Activated naive CD4-positive, alpha-beta T cell treated with anti-CD3 and anti-CD28 coated beads, Interleukin-2, amount 50 U/mL, for 24 hours (primary cell): ENCODE measurements around the gene NOXA1.
A peak's percentile ranks its signal among the peaks of the same experiment; 100 is the strongest.

Source experiments
- H3K27ac Mint-ChIP-seq: one replicate; pipeline ENCODE4 v1.8.0; 2021; ENCODE audit warnings: mild to moderate bottlenecking, mixed read lengths
- H3K27me3 Mint-ChIP-seq: one replicate; pipeline ENCODE4 v1.8.0; 2021; ENCODE audit warnings: mixed read lengths
- H3K36me3 Mint-ChIP-seq: one replicate; pipeline ENCODE4 v1.8.0; 2021; ENCODE audit warnings: mixed read lengths
- H3K4me1 Mint-ChIP-seq: one replicate; pipeline ENCODE4 v1.8.0; 2021; ENCODE audit warnings: mixed read lengths
- H3K4me3 Mint-ChIP-seq: one replicate; pipeline ENCODE4 v1.8.0; 2021; ENCODE audit warnings: mild to moderate bottlenecking, mixed read lengths
- H3K9me3 Mint-ChIP-seq: one replicate; pipeline ENCODE4 v1.8.0; 2021; ENCODE audit warnings: mixed read lengths

Gene NOXA1

DNA sequence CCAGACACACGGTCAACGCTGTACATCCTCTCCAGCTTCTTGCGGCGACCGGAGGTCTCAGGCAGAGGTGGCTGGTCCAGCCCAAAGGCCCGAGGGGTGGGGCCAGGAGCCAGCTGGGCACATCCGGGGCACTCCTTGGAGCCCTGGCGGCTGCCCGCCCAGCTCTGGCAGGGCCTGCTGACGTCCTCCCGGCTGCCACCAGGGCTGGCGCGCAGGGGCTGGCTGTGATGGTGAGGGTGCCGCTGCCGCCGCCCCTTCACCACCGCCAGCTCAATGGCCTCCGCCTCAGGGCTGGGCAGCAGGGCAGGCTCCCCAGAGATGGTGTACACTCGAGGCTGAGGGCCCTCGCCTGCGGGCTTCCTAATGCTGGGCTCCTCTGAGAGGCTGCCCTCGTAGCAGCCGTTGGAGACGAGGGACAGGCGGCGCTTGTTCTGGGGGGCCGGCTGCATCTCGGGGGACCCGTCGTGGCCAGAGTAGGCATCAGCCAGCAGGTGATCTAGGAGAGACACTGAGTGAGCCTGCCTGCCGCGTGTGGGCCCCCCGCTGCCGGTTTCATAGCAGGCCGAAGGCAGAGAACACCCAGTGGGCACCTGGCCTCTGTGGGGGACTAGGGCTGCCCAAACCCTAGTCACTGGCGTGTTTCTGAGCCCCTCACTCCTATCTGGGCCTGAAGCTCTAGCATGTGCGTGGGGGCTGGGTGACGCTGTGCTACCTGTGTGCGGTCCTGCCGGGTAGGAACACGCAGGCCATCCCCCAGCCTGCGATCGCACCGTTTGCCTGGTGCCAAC lies 34.4 kb downstream of the NOXA1 start:
- Mint-ChIP-seq H3K4me3 (peak overlapping the region; percentile 54), H3K4me1 (peaks cover 36% of the 10 kb centered on the region), H3K27ac (no peak overlapping the region), H3K9me3 (no peaks in the 10 kb centered on the region), H3K36me3 (peaks cover 3% of the 10 kb centered on the region), H3K27me3 (no peaks in the 10 kb centered on the region)

DNA sequence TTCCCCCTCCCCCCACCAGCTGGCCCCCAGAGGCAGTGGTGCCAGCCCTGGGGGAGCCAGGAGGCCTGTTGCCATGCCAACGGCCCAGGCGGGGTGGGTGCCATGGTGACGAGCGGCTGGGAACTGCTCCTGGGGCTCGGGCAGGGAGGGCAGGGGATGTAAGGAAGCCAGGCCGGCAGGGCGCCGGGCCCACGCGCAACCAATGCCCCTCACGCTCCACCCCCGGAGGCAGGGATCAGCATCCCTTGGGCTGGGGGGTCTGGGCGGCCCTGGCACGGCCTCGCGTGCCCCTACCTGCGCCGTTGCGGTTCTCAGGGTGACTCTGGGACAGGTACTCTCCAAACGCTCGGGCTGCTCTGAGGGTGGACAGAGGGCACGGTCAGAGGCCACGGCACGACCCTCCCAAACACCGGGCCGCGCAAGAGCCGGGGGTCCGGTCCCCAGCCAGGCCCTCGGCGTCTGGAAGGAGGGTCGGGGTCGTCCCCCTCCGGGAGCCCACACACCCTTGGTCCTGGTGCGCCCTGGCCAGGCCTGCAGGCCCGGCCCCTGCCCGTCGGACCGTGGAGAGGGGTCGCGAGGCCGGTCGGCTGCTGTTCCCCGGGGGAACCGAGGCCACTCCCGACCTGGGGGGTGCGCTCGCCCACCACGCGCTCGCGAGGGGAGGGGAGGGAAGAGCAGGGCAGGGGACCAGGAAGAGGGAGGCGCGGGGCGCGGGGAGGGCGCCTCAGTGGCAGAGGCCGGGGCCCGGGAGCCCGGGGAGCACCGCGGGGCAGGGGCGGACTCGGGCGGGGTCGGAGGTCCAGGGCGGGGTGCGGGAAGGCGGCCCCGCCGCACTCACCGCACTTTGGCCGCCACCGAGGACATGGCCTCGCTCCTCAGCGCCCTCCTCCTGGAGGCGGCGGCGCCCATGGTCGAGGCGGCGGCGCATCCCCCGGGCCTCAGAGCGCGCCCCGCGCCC lies 35.3 kb downstream of the NOXA1 start:
- Mint-ChIP-seq H3K4me3 (peak overlapping the region; percentile 54), H3K9me3 (no peaks in the 10 kb centered on the region), H3K27me3 (no peaks in the 10 kb centered on the region), H3K27ac (no peak overlapping the region), H3K4me1 (peaks cover 43% of the 10 kb centered on the region), H3K36me3 (peaks cover 3% of the 10 kb centered on the region)

DNA sequence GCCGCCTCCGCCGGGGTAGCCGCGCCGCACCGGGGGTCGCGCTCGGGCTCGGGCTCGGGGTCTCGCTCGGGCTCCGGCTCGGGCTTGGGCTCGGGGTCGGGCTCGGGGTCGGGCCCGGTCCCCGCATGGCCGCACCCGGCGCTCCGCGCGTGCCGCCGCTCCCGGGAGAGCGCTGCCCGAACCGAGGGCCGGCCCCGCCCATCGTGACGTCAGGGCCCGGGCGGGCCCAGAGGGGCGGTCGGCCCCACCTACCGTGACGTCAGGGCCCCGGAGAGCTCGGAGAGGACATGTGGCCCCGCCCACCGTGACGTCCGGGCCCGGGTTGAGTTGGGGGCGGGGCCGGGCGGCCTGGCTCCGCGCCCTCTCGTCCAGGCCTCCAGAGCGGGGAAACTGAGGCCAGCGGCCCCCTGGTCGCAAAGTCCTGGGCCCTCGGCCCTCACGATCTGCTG lies 36.0 kb downstream of the NOXA1 start, which contains the start of gene NSMF:
TSS of gene NSMF (minus strand) at position 183 of the 449 bp plus-strand sequence. CDS start 232 bp downstream, outside the sequence.
- H3K36me3 Mint-ChIP-seq = peaks cover 3% of the 10 kb centered on the region
- H3K27ac Mint-ChIP-seq = no peak within 1 kb of the TSS
- H3K9me3 Mint-ChIP-seq = no peaks in the 10 kb centered on the region
- H3K27me3 Mint-ChIP-seq = no peaks in the 10 kb centered on the region
- H3K4me3 Mint-ChIP-seq = peak within 1 kb of the TSS; percentile 65
- peaks cover 43% of the 10 kb centered on the region for H3K4me1 Mint-ChIP-seq

DNA sequence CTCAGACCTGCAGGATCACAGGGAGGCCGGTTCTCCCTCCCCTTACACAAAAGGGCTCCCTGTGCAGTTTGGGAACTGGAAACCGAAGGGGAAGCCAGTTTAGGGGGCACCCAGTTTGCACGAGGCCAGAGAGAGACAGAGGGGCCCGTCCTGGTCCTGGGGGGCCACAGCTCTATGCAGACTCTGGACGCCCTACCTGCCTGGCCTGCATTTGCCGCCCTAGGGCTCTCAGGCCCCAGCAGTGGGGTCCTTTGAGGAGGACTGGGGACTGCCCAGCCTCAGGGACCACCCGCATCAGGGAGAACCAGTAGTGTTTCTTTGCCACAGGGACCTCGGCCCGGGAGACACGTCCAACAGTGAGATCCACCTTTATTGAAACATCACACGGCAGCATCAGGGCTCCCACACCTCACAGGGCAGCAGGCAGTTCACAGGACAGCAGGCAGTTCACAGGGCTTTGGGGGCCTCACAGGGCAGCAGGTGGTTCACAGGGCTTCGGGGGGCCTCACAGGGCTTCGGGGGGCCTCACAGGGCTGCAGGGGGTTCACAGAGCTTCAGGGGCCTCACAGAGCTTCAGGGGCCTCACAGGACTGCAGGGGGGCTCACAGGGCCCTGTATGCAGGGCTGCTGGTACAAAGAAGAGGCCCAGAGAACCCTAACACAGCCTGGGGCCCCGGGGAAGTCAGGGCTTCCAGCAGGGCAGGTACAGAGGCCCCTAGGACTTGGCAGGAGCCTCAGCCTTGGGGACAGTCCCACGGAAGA lies 36.6 kb downstream of the NOXA1 start:
- no peaks in the 10 kb centered on the region for H3K27me3 Mint-ChIP-seq
- peaks cover 37% of the 10 kb centered on the region for H3K4me1 Mint-ChIP-seq
- peaks cover 3% of the 10 kb centered on the region for H3K36me3 Mint-ChIP-seq
- H3K9me3 Mint-ChIP-seq = no peaks in the 10 kb centered on the region
- no peak overlapping the region for H3K27ac Mint-ChIP-seq
- peak overlapping the region; percentile 65 for H3K4me3 Mint-ChIP-seq

DNA sequence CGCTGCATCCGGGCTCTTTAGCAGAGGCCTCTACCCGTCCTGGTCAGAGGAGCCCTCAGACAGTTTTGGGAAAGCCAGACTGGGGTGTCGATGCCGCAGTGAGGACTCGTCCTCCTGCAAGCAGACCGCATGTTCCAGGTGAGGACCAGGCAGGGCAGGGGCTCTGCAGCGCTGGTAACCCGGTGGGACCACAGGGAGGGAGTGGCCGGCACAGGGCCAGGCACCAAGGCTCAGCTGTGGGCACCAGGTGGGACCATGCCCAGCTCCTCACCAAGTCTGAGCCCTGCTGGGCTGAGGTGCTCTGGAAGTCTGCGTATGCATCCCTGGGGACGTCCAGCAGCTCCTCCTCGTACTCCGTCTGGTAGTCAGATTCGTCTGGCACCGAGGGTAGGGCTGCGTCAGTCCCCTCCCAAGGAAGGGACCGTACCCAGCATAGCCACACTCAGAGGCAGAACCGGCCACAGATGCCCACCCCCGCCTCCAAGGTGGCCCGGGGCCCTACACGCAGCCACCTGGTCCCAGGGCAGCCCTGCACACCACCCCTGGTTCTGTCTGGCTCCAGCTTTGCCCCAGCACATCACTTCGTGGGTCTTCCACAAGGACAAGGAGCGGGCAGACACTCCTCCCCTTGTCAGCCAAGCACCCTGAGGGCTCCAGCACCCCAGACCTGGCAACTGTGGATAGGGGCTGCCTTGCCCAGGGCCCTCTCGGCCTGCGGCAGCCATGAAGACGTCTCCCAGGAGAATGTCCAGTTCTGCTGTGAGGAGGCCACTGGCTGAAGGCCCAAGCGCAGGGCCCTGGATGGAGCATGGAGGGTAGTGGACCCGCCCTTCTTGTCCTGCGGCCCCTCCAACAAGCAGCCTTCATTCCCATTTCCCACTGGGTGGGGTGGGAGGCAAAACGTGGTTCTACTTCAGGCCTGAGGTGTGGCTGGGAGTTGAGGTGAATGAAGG lies 37.4 kb downstream of the NOXA1 start:
- peak overlapping the region; percentile 49 for H3K4me3 Mint-ChIP-seq
- no peaks in the 10 kb centered on the region for H3K27me3 Mint-ChIP-seq
- H3K36me3 Mint-ChIP-seq = peaks cover 3% of the 10 kb centered on the region
- peak overlapping the region; percentile 35 for H3K27ac Mint-ChIP-seq
- peaks cover 35% of the 10 kb centered on the region for H3K4me1 Mint-ChIP-seq
- H3K9me3 Mint-ChIP-seq = no peaks in the 10 kb centered on the region

DNA sequence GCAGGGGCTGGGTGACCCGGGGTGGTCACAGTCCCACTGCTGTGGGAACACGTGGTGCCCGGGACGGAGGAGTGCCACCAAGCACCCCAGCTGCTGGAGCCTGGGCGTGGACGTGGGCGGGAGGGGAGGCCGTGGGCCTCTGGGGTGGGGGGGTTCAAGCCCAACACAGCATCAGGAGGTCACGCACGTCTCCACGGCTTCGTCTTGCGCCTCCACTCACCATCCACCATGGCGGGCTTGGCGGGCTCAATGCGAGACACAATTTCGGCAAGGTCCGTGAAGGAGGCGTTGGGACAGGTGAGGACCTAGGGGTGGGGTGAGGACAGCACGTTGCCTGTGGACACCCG lies 38.1 kb downstream of the NOXA1 start:
- Mint-ChIP-seq H3K36me3 (no peaks in the 10 kb centered on the region), H3K27ac (no peak overlapping the region), H3K4me1 (peaks cover 36% of the 10 kb centered on the region), H3K4me3 (peak overlapping the region; percentile 49), H3K27me3 (no peaks in the 10 kb centered on the region), H3K9me3 (no peaks in the 10 kb centered on the region)

DNA sequence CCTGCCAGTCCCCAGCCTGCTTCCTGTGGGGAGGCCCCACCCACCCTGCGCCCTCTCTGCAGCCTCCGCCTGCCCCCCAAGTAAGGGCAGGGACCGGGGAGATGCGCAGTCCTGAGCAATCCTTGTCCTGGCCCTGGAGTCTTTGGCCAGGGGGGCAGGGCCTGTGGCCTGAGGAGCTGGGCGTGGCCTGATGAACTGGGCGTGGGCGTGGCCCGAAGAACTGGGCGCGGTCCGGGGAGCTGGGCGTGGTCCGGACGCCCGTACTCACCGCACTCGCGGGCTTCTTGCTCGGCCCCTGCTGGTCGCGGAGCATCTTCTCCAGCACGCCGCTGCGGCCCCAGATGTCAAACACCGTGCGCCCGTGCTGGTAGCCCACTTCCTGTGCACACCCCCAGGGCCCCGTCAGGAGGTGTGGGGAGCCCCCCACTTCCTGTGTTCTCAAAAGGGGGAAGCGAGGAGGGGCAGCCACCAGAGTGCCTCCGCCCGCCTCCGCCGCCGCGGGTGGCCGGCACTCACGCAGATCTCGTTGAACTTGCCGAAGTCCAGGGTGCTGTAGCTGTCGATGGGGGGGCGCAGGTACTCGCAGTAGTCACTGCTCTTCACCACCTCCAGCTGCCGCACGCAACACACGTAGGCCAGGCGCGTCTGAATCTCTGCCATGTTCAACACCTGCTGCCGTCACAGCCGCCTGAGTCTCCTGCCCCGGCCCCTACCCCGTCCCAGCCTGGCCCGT lies 38.6 kb downstream of the NOXA1 start:
- H3K4me1 Mint-ChIP-seq = peaks cover 32% of the 10 kb centered on the region
- H3K9me3 Mint-ChIP-seq = no peaks in the 10 kb centered on the region
- peak overlapping the region; percentile 68 for H3K27ac Mint-ChIP-seq
- peak overlapping the region; percentile 79 for H3K4me3 Mint-ChIP-seq
- H3K36me3 Mint-ChIP-seq = no peaks in the 10 kb centered on the region
- H3K27me3 Mint-ChIP-seq = no peaks in the 10 kb centered on the region

DNA sequence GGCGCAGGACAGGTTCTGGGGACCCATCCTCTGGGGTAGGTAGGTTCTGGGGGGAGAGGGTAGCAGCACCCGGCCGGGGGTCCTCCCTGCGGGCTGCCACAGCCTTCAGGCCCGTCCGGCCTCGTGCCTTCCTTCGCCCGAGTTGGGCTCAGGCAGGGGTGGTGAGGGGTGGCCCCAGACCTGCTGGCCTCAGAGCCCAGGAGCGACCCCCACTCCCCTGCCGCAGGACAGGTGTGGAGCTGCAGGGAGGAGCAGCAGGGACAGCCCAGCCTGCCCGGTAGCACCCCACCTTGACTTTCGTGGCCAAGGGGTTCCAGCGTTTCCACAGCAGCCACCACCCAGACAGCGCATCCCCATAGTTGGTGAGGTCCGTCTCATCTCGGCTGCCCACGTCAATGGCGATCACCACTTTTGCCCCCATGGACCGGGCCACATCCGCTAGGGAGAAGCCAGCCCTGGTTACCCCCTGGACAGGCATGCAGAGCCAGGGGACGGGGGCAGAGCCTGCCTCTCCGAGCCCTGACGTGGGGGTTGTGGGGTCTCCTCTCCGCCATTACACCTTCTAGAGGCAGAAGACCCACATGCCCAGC lies 39.3 kb downstream of the NOXA1 start:
- H3K27me3 Mint-ChIP-seq = no peaks in the 10 kb centered on the region
- H3K9me3 Mint-ChIP-seq = no peaks in the 10 kb centered on the region
- H3K27ac Mint-ChIP-seq = no peak overlapping the region
- H3K4me1 Mint-ChIP-seq = peaks cover 29% of the 10 kb centered on the region
- peak overlapping the region; percentile 79 for H3K4me3 Mint-ChIP-seq
- no peaks in the 10 kb centered on the region for H3K36me3 Mint-ChIP-seq

DNA sequence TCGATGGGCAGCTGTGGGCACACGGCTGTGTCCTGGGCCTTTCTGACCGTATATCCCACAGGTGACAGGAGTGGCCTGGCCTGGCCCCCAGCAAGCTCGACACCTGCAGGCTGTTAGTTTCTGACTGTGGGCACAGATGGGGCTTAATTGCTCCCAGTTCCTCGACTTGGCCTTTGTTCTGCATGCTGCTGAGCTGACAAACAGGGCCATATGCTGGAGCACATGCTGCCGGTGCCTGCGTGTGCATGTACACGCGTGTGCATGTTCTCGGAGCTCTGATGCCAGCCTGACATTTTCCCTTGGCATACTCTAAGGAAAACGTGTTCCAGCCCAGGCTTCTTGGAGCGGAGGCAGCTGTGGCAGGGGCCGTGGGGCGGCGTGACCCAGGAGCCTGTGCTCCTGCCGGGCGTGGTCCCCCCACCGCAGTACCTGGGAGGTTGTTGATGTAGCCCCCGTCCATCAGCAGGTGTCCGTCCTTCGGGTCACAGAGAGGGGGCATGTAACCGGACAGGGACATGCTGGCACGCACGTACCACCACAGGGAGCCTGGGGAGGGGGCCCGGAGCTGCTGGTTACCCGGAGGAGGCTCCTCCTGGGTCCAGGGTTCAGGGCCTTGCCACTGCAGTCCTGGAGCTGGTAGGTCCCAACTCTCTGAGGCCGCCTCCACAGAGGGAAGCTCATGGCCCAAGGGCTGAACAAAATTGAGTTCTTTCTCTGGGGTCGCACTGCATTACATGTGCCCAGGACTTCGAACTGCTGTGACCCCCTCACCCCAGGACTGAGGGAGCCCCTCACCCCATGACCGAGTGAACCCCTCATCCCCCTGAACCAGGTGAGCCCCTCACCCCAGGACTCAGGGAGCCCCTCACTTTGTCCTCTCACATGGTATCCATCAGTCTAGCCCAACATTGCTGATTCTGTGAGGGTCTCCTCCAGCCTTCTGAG lies 40.1 kb downstream of the NOXA1 start:
- Mint-ChIP-seq H3K9me3 (no peaks in the 10 kb centered on the region), H3K4me1 (peaks cover 26% of the 10 kb centered on the region), H3K27ac (peak overlapping the region; percentile 82), H3K4me3 (peak overlapping the region; percentile 52), H3K36me3 (no peaks in the 10 kb centered on the region), H3K27me3 (no peaks in the 10 kb centered on the region)

DNA sequence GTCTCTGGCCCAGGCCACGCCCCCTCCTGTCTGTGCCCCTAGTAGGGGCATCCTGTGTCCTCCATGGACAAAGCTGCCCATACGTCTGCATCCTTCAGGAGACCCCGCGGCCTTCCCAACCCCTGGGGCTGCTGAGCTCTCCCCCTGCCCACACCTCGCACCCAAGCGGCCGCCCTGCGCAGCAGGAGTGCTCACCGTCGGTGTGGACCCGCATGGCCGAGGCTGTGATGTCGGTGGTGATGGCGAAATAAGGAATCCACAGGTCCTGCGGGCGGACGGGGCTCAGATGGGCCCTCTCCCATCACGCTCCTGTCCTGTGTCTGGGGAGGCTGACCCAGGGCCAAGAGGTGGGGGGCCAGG lies 40.7 kb downstream of the NOXA1 start:
- Mint-ChIP-seq H3K27ac (no peak overlapping the region), H3K4me1 (peaks cover 26% of the 10 kb centered on the region), H3K36me3 (no peaks in the 10 kb centered on the region), H3K4me3 (no peak overlapping the region), H3K27me3 (no peaks in the 10 kb centered on the region), H3K9me3 (no peaks in the 10 kb centered on the region)

DNA sequence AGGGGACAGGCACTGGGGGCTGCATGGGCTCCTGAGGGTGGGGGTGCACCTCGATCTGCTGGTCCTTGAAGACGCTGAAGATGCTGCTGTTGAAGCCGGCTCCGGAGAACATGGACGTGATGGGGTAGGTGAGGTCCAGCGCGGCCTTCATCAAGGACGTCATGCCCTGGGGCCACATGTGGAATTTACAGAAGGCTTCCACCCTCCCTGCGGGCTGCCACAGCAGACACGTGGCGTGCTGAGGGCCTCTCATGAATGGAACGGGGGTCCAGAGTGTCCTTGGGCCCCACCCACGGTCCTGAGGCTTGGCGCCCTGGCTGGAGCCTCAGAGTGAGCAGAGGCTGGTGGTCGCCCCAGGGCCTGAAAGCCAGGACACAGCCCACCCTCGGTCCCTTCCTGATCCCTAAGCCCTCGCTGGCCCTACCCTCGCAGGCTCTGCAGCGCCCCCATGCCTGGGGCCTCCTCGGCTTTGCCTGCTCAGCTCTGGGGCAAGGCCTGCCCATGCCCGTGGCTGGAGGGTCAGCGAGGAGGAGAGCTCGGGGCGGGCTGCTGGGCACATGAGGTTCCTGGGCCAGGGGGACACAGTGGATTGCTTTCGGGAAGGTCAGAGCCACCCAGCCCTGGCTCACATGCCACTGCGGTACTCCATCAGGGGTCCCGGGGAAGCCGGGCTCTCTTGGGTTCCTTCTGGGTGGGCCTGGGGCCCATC lies 41.3 kb downstream of the NOXA1 start:
- Mint-ChIP-seq H3K36me3 (no peaks in the 10 kb centered on the region), H3K4me3 (no peak overlapping the region), H3K27ac (no peak overlapping the region), H3K9me3 (no peaks in the 10 kb centered on the region), H3K4me1 (peaks cover 32% of the 10 kb centered on the region), H3K27me3 (no peaks in the 10 kb centered on the region)

DNA sequence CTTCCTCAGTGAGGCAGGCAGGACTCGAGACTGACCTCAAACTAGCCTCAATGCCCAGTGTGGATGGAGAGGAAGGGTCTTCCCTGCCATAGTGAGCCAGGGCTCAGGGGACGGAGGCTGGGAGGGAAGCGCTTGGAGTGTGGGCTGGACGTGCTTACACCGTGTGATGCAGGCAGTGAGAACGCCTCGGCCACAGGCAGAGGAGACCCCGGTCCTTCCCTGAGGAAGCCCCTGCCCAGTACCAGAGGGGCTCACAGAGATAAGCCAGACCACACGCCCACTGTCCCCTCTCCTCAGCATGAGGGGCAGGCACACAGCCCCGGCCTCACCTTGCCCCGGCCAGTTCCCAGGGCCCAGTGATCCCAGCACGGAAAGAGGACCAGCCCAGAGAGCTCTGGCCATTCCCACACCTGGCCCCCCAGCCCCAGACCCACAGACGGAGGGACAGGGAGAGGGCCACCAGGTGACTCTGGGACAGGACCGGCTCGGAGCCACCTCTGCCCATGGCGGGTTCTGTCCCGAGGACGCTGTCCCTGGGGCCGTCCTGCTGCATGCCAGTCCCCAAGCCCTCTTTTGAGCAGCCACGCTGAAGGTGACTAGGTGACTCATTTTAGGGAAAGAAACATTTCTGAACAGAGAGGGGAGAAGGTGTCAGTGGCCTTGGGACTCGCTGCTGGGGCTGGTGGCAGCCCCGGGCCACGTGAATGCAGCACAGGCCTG lies 42.0 kb downstream of the NOXA1 start:
- Mint-ChIP-seq H3K36me3 (no peaks in the 10 kb centered on the region), H3K27ac (no peak overlapping the region), H3K4me3 (no peak overlapping the region), H3K27me3 (no peaks in the 10 kb centered on the region), H3K9me3 (no peaks in the 10 kb centered on the region), H3K4me1 (peaks cover 30% of the 10 kb centered on the region)
